Esophagus squamous epithelium (tissue), 5 donors: ENCODE results near the gene TGM6. TPM values are rescaled to one million over a fixed set of nuclear protein-coding genes. Genes with fewer than 3 reads are reported as not detected.
A peak's percentile ranks its signal among the peaks of the same experiment; 100 is the strongest.

Source experiments
- DNase-seq: peaks from one replicate; lab custom pipeline; 2025; lab: John Stamatoyannopoulos, UW
- H3K27ac ChIP-seq, 4 donors: fragments of 200-600 bp; sonication (generic); one replicate each; pipeline ENCODE4 v1.5.1; 2016 to 2019; ENCODE audit warnings: mild to moderate bottlenecking in 1 of 4
- H3K27me3 ChIP-seq, 4 donors: fragments of 200-600 bp; sonication (generic); 1 replicate in 3 of 4; 2 replicates in 1 of 4; pipeline versions ENCODE4 v1.5.1 to v1.6.0; 2017 to 2021; ENCODE audit warnings: antibody characterized with exemption in 1 of 4
- H3K36me3 ChIP-seq, 3 donors: fragments of 200-600 bp; sonication (generic); one replicate each; pipeline ENCODE4 v1.5.1; 2016 to 2019
- H3K4me1 ChIP-seq, 3 donors: fragments of 200-600 bp; sonication (generic); one replicate each; pipeline ENCODE4 v1.5.1; 2017 to 2019
- H3K4me3 ChIP-seq, 4 donors: fragments of 200-600 bp; sonication (generic); 1 replicate in 3 of 4; 2 replicates in 1 of 4; pipeline ENCODE4 v1.5.1; 2016 to 2019; ENCODE audit warnings: mild to moderate bottlenecking in 2 of 4, moderate library complexity in 1 of 4
- H3K9me3 ChIP-seq, 3 donors: fragments of 200-600 bp; sonication (generic); one replicate each; pipeline ENCODE4 v1.5.1; 2016 to 2019
- POLR2A ChIP-seq, 4 donors: fragments of 450-650 bp; IDR thresholded peaks; one replicate each; pipeline ENCODE4 v1.6.1; 2017; ENCODE audit warnings: antibody characterized with exemption in 4 of 4, mild to moderate bottlenecking in 4 of 4, moderate library complexity in 3 of 4
- WGBS, 2 donors: methylation state at CpG; one replicate each; pipeline ENCODE4 v1.1.5; 2018; 5-methylcytosine and 5-hydroxymethylcytosine counted together
- intact Hi-C: fragments of 100-400 bp; cut with DNase I; formaldehyde crosslinking; loops from one replicate; pipeline ENCODE4 v1.15.0; 2022
- total RNA-seq, 4 donors: library from RNA; depleted of rRNA; stranded (reverse); fragments of >200 nt; gene quantifications; one replicate each; pipeline ENCODE4 v1.1.0, GENCODE V29; 2016
- TF ChIP-seq, protein P1 (sequence below), 6 experiments: fragments of 450-650 bp in 4 of 6; fragments of 200-600 bp in 2 of 6; sonication (generic) in 2 of 6; IDR thresholded peaks; one replicate each; pipeline ENCODE4 v1.5.1; 2016 to 2019; ENCODE audit warnings: antibody characterized with exemption in 6 of 6, mild to moderate bottlenecking in 4 of 6, moderate library complexity in 4 of 6
- donor health status: DM: yes; HTN: yes; CAD: no.

Gene TGM6
- total RNA-seq, 4 donors from 2014 or later: not detected

DNA sequence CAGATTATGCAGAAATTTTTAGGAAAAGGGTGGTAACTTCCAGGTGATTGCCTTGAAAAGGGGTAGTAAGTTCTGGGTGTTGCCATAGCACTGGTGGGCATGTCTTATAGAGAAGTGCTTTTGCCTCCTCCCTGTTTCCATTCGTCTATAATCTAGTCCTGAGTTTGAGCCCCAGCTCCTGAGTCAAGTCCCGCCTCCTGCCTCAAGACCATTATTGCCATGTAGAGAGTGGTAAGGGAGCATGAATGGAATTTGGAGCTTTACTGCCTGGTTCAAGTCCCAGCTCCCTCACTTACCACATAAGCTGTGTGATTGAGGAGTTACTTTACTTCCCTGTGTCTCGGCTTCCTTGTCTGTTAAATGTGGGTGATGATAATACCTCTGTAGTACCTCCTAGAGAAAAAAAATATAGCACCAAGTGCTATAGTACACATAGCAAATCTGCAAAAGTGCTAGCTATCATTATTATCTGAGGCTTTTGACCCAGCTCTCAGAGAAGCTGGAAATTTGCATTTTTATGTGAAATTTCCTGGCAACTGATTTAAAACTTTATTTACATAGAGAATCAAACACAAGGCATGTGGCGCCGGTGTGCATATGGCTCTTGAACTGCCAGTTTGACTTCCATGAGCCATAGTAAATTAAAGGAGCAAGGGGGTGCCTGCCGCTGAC lies 36.0 kb downstream of the TGM6 start:
- Histone ChIP-seq H3K36me3 (no peaks in the 10 kb centered on the region), H3K4me1 (no peaks in the 10 kb centered on the region), H3K27me3 (peaks cover 0 to 30% (median 0%) of the 10 kb centered on the region in 4 donors), H3K4me3 (no peak overlapping the region), H3K9me3 (no peaks in the 10 kb centered on the region), H3K27ac (no peak overlapping the region)
- TF ChIP-seq, protein P1, sequence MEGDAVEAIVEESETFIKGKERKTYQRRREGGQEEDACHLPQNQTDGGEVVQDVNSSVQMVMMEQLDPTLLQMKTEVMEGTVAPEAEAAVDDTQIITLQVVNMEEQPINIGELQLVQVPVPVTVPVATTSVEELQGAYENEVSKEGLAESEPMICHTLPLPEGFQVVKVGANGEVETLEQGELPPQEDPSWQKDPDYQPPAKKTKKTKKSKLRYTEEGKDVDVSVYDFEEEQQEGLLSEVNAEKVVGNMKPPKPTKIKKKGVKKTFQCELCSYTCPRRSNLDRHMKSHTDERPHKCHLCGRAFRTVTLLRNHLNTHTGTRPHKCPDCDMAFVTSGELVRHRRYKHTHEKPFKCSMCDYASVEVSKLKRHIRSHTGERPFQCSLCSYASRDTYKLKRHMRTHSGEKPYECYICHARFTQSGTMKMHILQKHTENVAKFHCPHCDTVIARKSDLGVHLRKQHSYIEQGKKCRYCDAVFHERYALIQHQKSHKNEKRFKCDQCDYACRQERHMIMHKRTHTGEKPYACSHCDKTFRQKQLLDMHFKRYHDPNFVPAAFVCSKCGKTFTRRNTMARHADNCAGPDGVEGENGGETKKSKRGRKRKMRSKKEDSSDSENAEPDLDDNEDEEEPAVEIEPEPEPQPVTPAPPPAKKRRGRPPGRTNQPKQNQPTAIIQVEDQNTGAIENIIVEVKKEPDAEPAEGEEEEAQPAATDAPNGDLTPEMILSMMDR (IDR thresholded peaks at IDR 0.05): no peak
- TF ChIP-seq POLR2A (IDR thresholded peaks at IDR 0.05): no peak
- intact Hi-C loops: no loop called here
- WGBS, 2 donors: 70 to 74% methylated on average over 6 of the region's 6 CpGs
- no peak for DNase-seq

DNA sequence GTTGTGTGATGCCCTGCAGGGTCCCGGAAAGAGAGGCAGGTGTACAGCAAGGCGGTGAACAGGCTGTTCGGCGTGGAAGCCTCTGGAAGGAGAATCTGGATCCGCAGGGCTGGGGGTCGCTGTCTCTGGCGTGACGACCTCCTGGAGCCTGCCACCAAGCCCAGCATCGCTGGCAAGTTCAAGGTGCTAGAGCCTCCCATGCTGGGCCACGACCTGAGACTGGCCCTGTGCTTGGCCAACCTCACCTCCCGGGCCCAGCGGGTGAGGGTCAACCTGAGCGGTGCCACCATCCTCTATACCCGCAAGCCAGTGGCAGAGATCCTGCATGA lies 36.5 kb downstream of the TGM6 start:
- Histone ChIP-seq H3K4me3 (no peak overlapping the region), H3K9me3 (no peaks in the 10 kb centered on the region), H3K27me3 (peaks cover 0 to 30% (median 0%) of the 10 kb centered on the region in 4 donors), H3K27ac (no peak overlapping the region), H3K36me3 (no peaks in the 10 kb centered on the region), H3K4me1 (no peaks in the 10 kb centered on the region)
- WGBS, 2 donors: 56 to 85% methylated on average over 2 to 9 of the region's 14 CpGs
- TF ChIP-seq POLR2A (IDR thresholded peaks at IDR 0.05): no peak
- TF ChIP-seq, protein P1 (IDR thresholded peaks at IDR 0.05): no peak
- DNase-seq: no peak
- intact Hi-C loops: no loop called here

DNA sequence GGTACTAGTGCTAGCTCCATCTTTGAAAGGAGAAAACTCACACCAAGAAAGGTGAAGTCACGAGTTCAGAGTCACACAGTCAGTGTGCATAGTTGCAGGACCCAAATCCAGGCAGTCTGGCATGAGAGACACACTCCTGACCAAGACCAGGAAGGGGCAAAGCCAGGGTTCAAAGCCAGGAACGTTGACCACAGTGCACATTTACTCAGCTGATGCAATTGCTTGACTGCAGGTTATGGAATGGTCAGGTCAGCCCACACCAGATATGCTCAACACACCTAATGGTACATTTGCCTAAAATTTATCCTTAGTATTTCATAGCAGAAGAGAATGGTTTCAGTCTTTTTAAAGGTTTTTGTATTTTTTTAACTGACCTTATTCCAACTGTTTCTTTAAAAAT lies 37.7 kb downstream of the TGM6 start:
- Histone ChIP-seq H3K27ac (no peak overlapping the region), H3K9me3 (no peaks in the 10 kb centered on the region), H3K27me3 (peaks cover 0 to 30% (median 0%) of the 10 kb centered on the region in 4 donors), H3K4me3 (no peak overlapping the region), H3K36me3 (no peaks in the 10 kb centered on the region), H3K4me1 (no peaks in the 10 kb centered on the region)
- TF ChIP-seq, protein P1 (IDR thresholded peaks at IDR 0.05): no peak
- no peak for TF ChIP-seq POLR2A (IDR thresholded peaks at IDR 0.05)
- WGBS, 2 donors: 31 to 50% methylated on average over 2 of the region's 2 CpGs
- no peak for DNase-seq
- intact Hi-C loops: no loop called here

DNA sequence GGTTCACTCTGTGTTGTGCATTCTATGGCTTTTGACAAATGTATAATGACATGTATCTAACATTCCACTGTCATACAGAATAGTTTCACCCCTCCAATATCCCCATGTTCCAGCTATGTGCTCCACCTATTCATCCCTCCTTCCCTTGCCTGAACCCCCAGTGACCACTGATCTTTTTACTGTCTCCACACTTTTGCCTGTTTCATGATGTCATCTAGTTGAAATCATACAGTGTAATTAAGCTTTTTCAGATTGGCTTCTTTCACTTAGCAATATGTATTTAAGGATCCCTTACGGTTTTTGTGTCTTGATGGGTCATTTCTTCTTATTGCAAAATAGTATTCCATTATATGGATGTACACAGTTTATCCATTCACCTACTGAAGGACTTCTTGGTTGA lies 39.8 kb downstream of the TGM6 start:
- intact Hi-C loops: no loop called here
- Histone ChIP-seq H3K4me3 (no peak overlapping the region), H3K9me3 (no peaks in the 10 kb centered on the region), H3K27ac (no peak overlapping the region), H3K36me3 (no peaks in the 10 kb centered on the region), H3K4me1 (no peaks in the 10 kb centered on the region), H3K27me3 (peaks cover 0 to 26% (median 0%) of the 10 kb centered on the region in 4 donors)
- 40 to 53% methylated on average over 1 of the region's 1 CpG for WGBS, 2 donors
- TF ChIP-seq, protein P1 (IDR thresholded peaks at IDR 0.05): no peak
- no peak for TF ChIP-seq POLR2A (IDR thresholded peaks at IDR 0.05)
- DNase-seq: no peak

DNA sequence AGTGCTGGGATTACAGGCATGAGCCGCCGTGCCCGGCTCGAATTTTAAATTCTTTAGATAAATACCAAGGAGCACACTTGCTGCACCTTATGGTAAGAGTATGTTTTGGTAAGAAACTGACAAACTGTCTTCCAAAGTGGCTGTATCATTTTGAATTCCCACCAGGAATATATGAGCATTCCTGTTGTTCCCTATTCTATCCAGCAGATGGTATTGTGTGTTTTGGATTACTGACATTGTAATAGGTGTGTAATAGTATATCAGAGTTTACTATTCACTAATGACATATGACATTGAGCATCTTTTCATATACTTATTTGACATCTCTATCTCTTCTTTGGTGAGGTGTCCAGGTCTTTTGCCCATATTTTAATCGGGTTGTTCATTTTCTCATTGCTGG lies 40.5 kb downstream of the TGM6 start:
- H3K9me3 ChIP-seq: no peaks in the 10 kb centered on the region
- H3K27ac ChIP-seq: no peak overlapping the region
- peaks cover 0 to 21% (median 0%) of the 10 kb centered on the region in 4 donors for H3K27me3 ChIP-seq
- H3K4me1 ChIP-seq: no peaks in the 10 kb centered on the region
- no peak for DNase-seq
- intact Hi-C loops: no loop called here
- 81 to 93% methylated on average over 4 of the region's 5 CpGs for WGBS, 2 donors
- no peak for TF ChIP-seq POLR2A (IDR thresholded peaks at IDR 0.05)
- TF ChIP-seq, protein P1 (IDR thresholded peaks at IDR 0.05): peak in 1 of 6 experiments; percentile 35
- no peak overlapping the region for H3K4me3 ChIP-seq
- no peaks in the 10 kb centered on the region for H3K36me3 ChIP-seq
